T-helper 2 cell treated with Interferon-gamma antibody and Interleukin-4, amounts not matched to agents 100 ng/mL and 5 ng/mL, for 36 hours (primary cell): Measurements from ENCODE around the gene GPN2. TPM values are rescaled to one million over a fixed set of nuclear protein-coding genes. Genes with fewer than 3 reads are reported as not detected.

ENCODE experiments used
- intact Hi-C: fragments of 100-400 bp; cut with micrococcal nuclease; formaldehyde crosslinking; loops from one replicate; pipeline ENCODE4 v1.15.1; 2023
- total RNA-seq: library from RNA; stranded (reverse); gene quantifications from 2 replicates; pipeline ENCODE4 v1.2.3, GENCODE V29; 2022

Gene GPN2
- total RNA-seq, 1 donor from 2014 or later: 33.1 TPM

DNA sequence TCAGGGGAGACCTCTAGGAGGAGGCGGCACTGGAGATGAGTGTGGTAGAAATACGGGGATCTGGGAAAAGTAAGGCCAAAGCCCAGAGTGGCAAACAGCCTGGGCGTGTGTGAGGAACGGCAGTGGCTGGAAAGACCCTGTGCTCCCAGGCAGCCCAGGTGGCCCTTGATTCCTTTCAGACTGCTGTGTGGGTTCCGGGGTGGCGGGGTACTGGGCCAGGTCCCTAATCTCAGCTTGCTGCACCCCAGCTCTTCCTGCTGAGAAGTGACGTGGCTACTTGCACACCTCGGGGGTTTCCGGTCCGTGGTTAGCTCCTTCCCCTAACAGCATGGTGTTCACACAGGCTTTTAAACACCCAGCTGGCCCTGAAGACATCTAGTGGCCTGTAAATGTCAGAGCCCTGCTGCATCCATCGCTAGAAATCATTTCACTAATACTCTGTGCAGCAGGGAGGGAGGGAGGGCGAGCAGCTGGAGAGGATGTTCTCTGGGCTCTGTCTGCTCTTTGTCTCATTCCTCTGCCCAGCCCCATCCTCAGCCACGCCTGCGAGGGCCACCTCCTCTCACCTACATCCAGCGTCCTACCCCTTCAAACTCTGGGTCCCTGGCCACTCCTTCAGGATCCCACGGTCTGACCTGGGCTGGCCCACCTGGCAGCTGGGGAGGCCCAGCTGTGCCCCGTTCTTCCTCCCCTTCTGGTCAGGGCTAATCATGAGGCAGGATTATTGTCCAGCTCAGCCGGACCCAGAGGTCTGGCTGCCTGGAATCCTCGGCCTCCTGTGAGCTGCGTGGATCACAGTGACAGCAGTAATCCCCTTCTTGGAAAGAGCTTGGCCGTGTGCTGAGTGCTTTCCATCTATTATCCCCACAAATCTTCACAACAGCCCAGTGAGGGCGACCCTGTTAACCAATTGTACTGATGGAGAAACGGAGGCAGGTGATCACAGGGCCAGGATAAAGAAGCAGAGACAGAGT is 56.4 kb downstream of the GPN2 start:
- intact Hi-C loops: loop anchor here (1.0 to 2.0 kb wide), 3 partner anchors 23 to 43 kb away; no protein-coding TSS in a partner anchor

DNA sequence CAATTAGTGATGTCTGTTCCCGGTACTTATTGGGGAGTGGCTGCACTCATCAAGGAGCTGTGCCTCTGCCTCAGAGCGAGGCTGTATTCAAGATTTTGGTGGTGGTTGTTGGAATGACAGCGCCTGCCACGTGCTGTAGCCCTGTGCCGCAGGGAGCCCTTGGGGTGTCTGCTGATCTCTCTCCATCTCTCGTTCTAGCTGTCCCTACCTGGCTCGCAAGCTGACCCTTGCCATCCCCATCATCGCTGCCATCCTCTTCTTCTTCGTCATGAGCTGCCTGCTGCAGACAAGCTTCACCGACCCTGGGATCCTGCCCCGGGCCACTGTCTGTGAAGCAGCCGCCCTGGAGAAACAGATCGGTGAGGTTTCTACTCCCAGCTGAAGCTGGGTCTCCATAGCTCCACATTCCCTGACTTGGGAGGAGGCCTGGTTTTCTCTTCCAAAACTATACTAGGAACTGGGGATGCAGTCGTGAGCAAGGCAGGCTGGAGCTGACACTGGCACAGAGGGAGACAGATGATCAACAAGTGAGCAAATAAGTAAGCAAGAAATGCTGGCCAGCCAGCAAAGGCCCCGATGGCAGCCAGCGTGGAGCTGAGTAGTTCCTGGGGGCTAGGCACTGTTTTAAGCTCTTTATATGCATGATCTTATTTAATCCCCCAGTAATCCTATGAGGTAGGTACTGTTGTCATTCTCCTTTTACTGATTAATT is 57.7 kb downstream of the GPN2 start:
- intact Hi-C loops: loop anchor here (2.0 kb wide), 1 partner anchor 22 kb away; no protein-coding TSS in a partner anchor

DNA sequence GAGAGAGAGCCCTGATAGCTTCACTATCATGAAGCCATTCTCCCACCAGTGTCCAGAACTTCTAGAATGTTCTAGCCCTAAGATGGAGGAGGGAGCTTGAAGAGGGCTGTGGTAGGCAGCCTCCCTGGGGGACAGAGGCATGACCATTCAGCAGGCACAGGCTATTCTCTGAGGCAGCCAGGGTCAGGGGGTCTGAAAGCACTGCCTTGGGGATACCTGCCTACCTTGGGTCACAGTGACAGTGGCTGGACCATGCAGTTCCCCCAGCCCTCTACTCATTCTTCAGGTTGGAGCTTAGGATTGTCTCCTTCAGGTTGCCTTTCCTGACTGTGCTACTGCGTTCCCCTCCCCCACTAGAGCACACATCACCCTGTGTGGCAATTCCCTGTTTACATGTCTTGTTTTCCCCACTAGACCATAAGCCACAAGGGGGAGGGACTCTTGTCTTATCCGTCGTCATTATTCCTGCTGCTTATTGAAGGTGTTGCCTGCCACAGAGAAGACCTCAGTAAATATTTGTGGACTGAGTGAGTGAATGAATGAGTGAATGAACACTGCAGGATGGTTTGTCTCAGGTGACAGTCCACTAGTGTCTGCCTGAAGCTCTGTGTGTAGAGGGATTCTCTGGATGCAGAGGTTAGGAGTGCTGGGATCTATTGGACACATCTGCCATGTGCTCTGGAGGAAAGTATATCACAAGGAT is 58.4 kb downstream of the GPN2 start:
- intact Hi-C loops: loop anchor here (2.0 kb wide), 1 partner anchor 21 kb away; no protein-coding TSS in a partner anchor

DNA sequence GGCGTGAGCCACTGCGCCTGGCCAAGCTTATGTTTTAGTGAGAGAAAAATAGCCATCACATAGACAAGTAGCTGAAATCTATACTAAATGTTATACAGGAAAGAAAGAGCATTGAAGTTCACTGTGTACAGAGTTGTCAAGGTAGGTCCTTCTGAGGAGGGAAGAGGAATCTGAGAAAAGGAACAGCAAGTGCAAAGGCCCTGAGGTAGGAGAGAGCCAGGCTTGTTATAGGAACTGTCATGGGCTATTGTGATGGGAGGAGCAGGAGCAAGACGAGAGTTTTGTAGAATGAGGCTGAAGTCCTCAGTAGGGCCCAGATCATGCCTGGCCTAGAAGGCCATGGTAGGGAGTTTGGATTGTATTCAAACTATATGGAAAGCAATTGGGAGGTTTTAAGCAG is 59.0 kb downstream of the GPN2 start:
- intact Hi-C loops: no loop called here

DNA sequence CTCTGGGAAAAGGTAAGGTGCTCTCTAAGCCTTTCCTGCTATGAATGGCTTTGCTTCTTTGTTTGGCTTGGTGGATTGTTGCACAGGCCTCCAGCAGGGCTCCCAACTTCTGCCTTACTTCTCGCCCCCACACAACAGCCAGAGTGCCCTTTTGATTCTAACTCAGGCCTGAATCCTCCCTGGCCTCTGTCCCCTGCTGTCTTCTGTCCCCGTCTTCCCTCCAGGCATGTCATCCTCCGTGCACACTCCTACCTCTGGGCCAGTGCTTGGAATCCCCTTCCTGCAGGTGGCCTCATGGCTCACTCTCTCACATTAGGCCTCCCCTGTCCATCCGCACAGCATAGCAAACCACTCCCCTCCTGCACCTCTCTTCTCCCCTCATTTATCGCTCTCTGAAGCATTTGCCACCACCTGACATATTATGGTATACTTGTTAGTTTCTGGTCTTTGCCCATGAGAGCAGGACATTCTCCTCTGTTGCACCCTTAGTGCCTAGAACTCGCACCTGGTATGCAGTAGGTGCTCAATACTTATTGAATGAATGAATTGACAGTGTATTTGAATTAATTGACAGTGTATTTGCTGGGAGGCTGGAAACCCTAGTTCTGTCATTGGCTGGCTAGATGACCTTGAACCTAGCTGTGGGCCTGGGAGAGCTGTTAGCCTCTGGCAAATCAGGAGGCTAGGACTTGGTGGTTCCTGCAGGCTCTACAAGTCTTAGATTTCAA is 60.7 kb downstream of the GPN2 start:
- intact Hi-C loops: no loop called here

DNA sequence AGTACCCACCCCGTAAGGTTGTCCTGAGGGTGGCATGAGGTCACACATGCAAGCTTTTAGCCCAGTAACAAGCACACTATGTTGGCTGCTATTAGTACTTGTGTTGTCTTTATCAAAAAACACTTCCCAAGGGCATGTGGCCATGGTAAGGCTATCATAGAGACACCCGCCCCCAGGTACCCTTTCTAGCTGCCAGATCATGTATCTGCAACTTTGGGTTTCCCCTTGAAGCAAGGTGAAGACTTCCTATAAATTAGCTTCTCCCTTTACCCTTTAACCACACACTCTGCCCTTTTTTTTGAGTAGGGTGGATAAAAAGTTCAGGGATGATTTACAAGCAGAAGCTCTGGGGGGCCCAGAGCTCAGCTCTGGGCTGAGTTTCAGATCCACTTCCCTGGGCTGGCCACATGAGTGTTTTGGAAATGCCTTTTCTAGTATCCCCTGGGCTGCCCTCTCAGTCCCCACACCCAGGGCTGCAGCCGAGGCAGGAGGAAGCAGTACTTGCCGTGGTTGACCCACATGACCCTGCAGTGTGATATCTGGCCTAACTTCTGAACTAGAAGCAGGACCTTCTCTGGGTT is 61.6 kb downstream of the GPN2 start:
- intact Hi-C loops: no loop called here

DNA sequence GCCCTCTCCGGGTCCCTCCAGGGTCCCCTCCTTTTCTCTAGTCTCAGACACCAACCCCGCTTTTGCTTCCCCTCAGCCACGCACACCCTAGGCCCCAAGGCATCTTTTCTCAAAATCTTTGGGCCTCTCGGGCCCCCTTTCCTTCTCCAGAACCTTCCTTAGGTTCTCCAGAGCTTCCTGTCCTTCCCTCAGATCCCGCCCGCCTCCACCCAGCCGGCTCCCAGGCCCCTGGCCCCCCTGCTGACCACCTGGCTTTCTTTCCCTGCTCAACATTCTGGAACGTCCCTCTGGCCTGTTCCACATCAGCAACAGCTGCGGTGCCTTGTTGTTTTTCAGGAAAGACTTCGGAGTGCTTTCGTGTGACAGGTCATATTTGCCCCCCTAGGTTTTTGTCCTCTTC is 62.4 kb downstream of the GPN2 start:
- intact Hi-C loops: no loop called here

DNA sequence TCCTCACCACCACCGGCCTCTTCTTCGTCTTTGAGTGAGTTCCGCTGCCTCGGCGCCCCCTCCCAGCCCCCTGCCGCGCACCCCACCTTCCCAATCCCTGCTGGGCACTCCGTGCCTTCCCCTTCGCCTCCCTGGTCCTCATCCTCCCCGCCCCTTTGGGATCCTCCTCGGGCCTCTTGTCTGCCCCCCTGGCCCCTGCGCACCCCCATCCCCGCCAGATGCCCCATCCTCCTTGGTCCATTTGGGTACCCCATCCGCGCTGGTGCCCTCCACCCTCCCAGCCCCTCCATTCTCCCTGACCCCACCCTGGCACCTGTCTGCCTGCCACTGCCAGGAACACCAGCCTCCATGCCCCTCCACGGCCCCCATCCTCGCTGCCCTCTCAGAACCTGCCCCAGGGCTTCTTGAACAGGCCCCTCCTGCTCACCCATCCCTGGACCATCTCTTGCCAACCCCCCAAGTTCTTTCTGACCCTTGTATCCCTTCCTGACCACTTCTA is 62.9 kb downstream of the GPN2 start:
- intact Hi-C loops: no loop called here

DNA sequence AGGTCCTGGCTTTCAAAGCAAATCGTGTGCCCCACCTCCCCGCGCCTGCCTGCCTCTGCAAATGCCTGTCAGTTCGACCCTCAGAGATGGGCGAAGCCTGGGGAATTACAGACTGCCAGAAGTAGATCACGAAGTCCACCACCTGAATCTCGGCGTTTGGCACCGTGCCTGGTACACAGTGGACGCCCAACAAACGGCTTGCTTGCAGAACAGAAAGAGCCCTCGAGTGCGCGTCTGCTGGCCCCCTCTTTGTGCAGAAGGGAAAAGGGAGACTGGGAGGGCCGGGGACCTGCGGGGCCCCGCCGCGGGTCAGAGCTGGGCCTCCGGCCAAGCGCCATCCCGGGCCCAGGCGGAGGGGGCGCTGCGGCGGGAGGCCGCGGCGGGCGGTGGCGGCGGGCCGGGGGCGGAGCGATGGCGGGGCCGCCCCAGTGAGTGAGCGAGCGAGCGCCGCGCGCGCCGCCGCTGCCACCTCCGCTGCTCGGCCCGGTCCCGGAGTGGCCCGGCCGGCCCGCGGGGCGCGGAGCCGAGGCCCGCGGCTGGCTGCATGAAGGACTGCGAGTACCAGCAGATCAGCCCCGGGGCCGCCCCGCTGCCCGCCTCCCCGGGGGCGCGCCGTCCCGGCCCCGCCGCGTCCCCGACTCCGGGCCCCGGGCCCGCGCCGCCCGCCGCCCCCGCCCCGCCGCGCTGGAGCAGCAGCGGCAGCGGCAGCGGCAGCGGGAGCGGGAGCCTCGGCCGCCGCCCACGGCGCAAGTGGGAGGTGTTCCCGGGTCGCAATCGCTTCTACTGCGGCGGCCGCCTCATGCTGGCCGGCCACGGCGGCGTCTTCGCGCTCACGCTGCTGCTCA is 63.6 kb downstream of the GPN2 start, which contains the start of gene ZDHHC18:
TSS of gene ZDHHC18 (plus strand) at position 428 of the 845 bp plus-strand sequence. CDS start at position 545, 117 bp downstream.
- intact Hi-C loops: no loop called here

Other genes with a start within 250 kb of the GPN2 start
- gene ARID1A, start 194.3 kb downstream of the GPN2 start, total RNA-seq: 135 and 138 TPM in 2 replicates
- 16.1 and 17.0 TPM in 2 replicates for gene PIGV, start 102.3 kb downstream of the GPN2 start, total RNA-seq
- 47.1 and 52.5 TPM in 2 replicates for gene ZDHHC18, start 63.6 kb downstream of the GPN2 start, total RNA-seq
- 1.1 and 1.5 TPM in 2 replicates for gene SFN, start 27.1 kb downstream of the GPN2 start, total RNA-seq
- gene GPATCH3, start 10.2 kb upstream of the GPN2 start, total RNA-seq: 13.9 and 15.8 TPM in 2 replicates
- not detected in 2 replicates for gene NR0B2, start 23.7 kb upstream of the GPN2 start, total RNA-seq
- gene NUDC, start 31.5 kb upstream of the GPN2 start, total RNA-seq: 88.6 and 91.4 TPM in 2 replicates
- gene KDF1, start 70.2 kb upstream of the GPN2 start, total RNA-seq: not detected in 2 replicates
- 0.07 and 0.11 TPM in 2 replicates for gene TRNP1, start 103.4 kb upstream of the GPN2 start, total RNA-seq
- not detected in 2 replicates for gene TENT5B, start 122.6 kb upstream of the GPN2 start, total RNA-seq